WI38 (cell line): Measurements from ENCODE around the gene HLA-A.

Experiments used
- H3K4me3 ChIP-seq: 2 replicates; pipeline ENCODE4 v1.5.1; 2011; ENCODE audit warnings: low read depth, mild to moderate bottlenecking, control low read depth, low read length
- TF ChIP-seq, protein P1 (sequence below): IDR thresholded peaks from 2 replicates; pipeline ENCODE4 v1.5.1; 2012; ENCODE audit warnings: low read depth, mild to moderate bottlenecking, control low read depth, low read length

HLA-A gene

DNA sequence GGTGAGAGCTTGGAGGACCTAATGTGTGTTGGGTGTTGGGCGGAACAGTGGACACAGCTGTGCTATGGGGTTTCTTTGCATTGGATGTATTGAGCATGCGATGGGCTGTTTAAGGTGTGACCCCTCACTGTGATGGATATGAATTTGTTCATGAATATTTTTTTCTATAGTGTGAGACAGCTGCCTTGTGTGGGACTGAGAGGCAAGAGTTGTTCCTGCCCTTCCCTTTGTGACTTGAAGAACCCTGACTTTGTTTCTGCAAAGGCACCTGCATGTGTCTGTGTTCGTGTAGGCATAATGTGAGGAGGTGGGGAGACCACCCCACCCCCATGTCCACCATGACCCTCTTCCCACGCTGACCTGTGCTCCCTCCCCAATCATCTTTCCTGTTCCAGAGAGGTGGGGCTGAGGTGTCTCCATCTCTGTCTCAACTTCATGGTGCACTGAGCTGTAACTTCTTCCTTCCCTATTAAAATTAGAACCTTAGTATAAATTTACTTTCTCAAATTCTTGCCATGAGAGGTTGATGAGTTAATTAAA, 3.0 kb downstream of the HLA-A start:
- TF ChIP-seq, protein P1, sequence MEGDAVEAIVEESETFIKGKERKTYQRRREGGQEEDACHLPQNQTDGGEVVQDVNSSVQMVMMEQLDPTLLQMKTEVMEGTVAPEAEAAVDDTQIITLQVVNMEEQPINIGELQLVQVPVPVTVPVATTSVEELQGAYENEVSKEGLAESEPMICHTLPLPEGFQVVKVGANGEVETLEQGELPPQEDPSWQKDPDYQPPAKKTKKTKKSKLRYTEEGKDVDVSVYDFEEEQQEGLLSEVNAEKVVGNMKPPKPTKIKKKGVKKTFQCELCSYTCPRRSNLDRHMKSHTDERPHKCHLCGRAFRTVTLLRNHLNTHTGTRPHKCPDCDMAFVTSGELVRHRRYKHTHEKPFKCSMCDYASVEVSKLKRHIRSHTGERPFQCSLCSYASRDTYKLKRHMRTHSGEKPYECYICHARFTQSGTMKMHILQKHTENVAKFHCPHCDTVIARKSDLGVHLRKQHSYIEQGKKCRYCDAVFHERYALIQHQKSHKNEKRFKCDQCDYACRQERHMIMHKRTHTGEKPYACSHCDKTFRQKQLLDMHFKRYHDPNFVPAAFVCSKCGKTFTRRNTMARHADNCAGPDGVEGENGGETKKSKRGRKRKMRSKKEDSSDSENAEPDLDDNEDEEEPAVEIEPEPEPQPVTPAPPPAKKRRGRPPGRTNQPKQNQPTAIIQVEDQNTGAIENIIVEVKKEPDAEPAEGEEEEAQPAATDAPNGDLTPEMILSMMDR, result no peak
- H3K4me3 ChIP-seq, result no peak overlapping the region

GRCh38 chr6:29946223-29947076, 4.1 kb downstream of the HLA-A start:
- no peak overlapping the region for H3K4me3 ChIP-seq
- TF ChIP-seq, protein P1, result no peak

DNA sequence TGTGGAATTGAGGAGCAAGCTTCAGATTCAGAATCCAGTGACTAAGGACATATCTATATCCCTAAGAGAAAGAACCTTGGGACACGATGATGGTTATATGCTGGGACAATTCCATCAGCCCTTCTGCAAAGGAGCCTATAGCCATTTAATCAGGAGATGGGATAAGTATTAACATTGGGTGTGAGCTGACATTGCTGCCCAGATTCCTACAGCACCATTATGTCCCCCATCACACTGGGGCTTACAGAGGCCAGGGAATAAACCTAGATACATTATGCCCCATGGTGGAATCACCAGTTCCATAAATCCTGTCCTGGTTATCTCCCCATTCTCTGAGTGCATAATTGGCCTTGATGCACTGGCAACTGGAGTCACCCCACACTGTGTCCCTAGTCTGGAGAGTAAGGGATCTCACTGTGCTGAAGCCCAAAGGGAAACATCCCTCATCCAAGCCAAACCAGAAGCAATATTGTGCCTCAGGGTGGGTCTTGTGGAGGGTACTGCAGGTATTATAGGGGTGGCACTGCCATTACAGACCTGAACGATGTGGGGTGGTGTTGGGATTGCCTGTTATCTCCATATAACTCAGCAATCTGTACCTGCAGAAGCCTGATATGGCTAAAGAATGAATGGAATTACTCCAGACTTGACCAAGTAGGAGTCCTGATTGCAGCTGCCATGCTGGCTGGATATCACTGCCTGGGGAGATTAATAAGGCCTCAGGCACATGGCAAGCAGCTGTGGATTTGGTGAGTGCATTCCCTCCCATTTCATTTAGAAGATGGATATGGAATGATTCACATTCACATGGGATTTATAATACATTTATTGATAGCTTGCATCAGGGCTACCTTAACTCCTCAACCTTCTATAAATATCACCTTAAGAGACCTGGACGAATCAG, 5.0 kb downstream of the HLA-A start:
- no peak overlapping the region for H3K4me3 ChIP-seq
- TF ChIP-seq, protein P1, result no peak

DNA sequence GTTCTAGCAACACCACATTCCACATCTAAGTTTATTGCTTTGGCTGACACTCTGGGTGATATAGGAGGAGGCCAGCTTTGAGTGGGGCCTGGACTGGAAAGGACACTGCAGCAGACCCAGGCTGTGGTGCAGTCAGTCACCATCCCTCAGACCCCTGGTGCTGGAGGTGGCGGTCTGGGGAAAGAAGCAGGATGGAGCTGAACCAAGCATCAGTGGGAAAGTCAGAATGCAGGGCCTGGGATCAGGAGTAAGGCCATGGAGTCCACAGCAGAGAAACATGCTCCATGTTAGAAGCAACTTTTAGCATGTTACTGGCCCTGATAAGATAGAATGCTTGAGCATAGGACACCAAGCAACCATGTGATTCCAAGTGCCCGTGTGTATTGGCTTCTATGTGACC, 5.9 kb downstream of the HLA-A start:
- no peak overlapping the region for H3K4me3 ChIP-seq
- TF ChIP-seq, protein P1, result no peak

DNA sequence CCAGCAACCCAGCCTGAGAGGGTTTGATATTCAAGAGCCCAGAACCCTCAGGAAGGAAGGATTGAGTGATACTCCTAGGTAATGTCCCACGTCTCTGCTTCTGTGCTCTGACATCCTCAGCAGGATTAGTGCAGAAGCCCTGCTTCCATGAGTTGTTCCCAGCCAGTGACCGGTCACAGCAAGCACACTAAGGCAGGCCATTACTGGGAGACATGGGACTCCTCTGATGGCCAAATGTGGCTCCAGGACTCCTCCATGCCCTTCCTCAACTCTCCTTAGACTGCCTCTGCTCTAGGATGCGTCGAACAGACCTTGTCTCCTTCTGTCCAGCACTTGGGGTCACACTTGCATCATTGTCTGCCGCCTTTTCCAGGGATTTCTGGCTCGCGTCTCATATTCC, 7.6 kb downstream of the HLA-A start:
- TF ChIP-seq, protein P1, result no peak
- H3K4me3 ChIP-seq, result no peak overlapping the region

GRCh38 chr6:29951882-29952281, 9.6 kb downstream of the HLA-A start:
- TF ChIP-seq, protein P1, result no peak
- no peak overlapping the region for H3K4me3 ChIP-seq
